SU-DHL-6 (cell line): Measurements from ENCODE around the gene LDOC1.

Experiments used
- CTCF ChIP-seq: fragments of 200-600 bp; sonication (generic); IDR thresholded peaks from one replicate; pipeline ENCODE4 v1.5.1; 2017; ENCODE audit warnings: antibody characterized with exemption, mild to moderate bottlenecking, low read length, moderate library complexity; ENCODE audit not compliant: insufficient read depth, poor library complexity, severe bottlenecking
- EZH2phosphoT487 ChIP-seq: fragments of 200-600 bp; sonication (generic), shearing (Covaris generic); conservative IDR thresholded peaks from 2 replicates; pipeline ENCODE4 v1.6.1; 2018; ENCODE audit warnings: mild to moderate bottlenecking, antibody characterized with exemption, low read length, moderate library complexity, mixed read lengths

GRCh38 chrX:141158084-141158483, 18.8 kb downstream of the LDOC1 start:
- TF ChIP-seq CTCF (no peak), EZH2phosphoT487 (no peak)
